NCI-H460 (cell line): Measurements from ENCODE around the gene TRIM27. TPM values are rescaled to one million over a fixed set of nuclear protein-coding genes. Genes with fewer than 3 reads are reported as not detected.
"Not testable (repeated sequence)": the region's sequence is repeated elsewhere in the genome, so short reads cannot be mapped to it uniquely, and the experiment has no call there.

ENCODE experiments used
- DNase-seq: peaks from one replicate; pipeline ENCODE4 v3.0.0-alpha.2; 2016; ENCODE audit warnings: low read depth; ENCODE audit errors: extremely low read depth
- total RNA-seq: library from RNA; depleted of rRNA; stranded (reverse); fragments of >200 nt; shearing (Covaris generic); gene quantifications from 2 replicates; pipeline ENCODE4 v1.2.3, GENCODE V29; 2014

The TRIM27 gene
- total RNA-seq, 1 experiment from 2014 or later, result 59.6 TPM

- DNase-seq, result no peak
Observed at GRCh38 chr6:28900577-28901256, 23.1 kb downstream of the TRIM27 start.

GRCh38 chr6:28898710-28898965 is 25.1 kb downstream of the TRIM27 start:
- no peak for DNase-seq

- DNase-seq, result no peak
Observed at GRCh38 chr6:28897369-28897745, 26.4 kb downstream of the TRIM27 start.

- peak; percentile 54 for DNase-seq
Observed at GRCh38 chr6:28896505-28897368, 27.0 kb downstream of the TRIM27 start.

GRCh38 chr6:28895131-28895812 is 28.5 kb downstream of the TRIM27 start:
- DNase-seq, result peak; percentile 95

GRCh38 chr6:28893172-28893799 is 30.5 kb downstream of the TRIM27 start:
- DNase-seq, result no peak

GRCh38 chr6:28892525-28892924 is 31.3 kb downstream of the TRIM27 start:
- no peak for DNase-seq

- DNase-seq, result no peak
Observed at GRCh38 chr6:28887796-28888496, 35.8 kb downstream of the TRIM27 start.

GRCh38 chr6:28886079-28886439 is 37.7 kb downstream of the TRIM27 start:
- no peak for DNase-seq

GRCh38 chr6:28884423-28885131 is 39.2 kb downstream of the TRIM27 start:
- no peak for DNase-seq

- DNase-seq, result peak; percentile 73
Observed at GRCh38 chr6:28880894-28881780, 42.6 kb downstream of the TRIM27 start.

GRCh38 chr6:28880519-28880893 is 43.3 kb downstream of the TRIM27 start:
- DNase-seq, result no peak

GRCh38 chr6:28876710-28877109 is 47.1 kb downstream of the TRIM27 start:
- DNase-seq, result no peak

GRCh38 chr6:28875191-28875747 is 48.5 kb downstream of the TRIM27 start:
- DNase-seq, result no peak

GRCh38 chr6:28872157-28872817 is 51.5 kb downstream of the TRIM27 start:
- not testable (repeated sequence) for DNase-seq

- DNase-seq, result no peak
Observed at GRCh38 chr6:28871335-28872156, 52.2 kb downstream of the TRIM27 start.

- no peak for DNase-seq
Observed at GRCh38 chr6:28868873-28869272, 54.9 kb downstream of the TRIM27 start.

GRCh38 chr6:28867086-28867409 is 56.7 kb downstream of the TRIM27 start:
- DNase-seq, result no peak
